GM12874 (cell line): ENCODE results near the gene UMOD.

Experiments
- TF ChIP-seq, protein P1 (sequence below): IDR thresholded peaks from 2 replicates; pipeline ENCODE4 v1.5.1; 2011; ENCODE audit warnings: low read depth, mild to moderate bottlenecking, control low read depth, low read length, moderate library complexity; ENCODE audit not compliant: insufficient read depth

UMOD gene

DNA sequence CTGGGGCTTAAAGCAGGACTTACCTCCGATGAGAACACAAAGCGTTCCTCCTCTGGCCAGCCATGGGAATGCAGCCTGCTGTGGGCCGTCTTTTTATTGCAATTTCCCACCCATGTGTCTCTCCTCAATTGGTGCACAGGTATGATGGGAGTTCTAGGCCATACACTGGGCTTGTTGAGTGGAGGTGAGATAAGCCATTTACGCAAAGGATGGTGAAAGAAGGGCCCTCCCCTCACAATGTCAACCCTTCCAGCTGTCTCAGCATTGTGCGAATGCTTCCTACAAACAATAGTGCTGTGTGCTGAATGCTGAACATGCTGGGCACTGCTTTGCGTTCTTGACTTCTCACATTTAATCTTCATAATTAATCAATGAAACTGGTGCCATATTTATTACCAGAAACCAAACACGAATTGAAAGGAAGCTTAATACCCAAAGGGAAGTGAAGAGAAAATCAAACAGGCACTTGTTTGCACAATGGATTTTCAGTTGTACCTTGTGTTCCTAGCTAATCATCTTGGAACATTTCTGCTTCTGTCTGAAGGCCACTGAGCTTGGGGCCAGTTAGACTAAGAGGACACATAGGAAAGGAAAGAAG lies 25.0 kb downstream of the UMOD start, which contains the start of gene GP2:
Gene GP2, minus strand, starts transcription at position 70 of the 598 bp plus-strand sequence. CDS start 1,082 bp downstream, outside the sequence.
- TF ChIP-seq, protein P1, sequence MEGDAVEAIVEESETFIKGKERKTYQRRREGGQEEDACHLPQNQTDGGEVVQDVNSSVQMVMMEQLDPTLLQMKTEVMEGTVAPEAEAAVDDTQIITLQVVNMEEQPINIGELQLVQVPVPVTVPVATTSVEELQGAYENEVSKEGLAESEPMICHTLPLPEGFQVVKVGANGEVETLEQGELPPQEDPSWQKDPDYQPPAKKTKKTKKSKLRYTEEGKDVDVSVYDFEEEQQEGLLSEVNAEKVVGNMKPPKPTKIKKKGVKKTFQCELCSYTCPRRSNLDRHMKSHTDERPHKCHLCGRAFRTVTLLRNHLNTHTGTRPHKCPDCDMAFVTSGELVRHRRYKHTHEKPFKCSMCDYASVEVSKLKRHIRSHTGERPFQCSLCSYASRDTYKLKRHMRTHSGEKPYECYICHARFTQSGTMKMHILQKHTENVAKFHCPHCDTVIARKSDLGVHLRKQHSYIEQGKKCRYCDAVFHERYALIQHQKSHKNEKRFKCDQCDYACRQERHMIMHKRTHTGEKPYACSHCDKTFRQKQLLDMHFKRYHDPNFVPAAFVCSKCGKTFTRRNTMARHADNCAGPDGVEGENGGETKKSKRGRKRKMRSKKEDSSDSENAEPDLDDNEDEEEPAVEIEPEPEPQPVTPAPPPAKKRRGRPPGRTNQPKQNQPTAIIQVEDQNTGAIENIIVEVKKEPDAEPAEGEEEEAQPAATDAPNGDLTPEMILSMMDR, result no peak

DNA sequence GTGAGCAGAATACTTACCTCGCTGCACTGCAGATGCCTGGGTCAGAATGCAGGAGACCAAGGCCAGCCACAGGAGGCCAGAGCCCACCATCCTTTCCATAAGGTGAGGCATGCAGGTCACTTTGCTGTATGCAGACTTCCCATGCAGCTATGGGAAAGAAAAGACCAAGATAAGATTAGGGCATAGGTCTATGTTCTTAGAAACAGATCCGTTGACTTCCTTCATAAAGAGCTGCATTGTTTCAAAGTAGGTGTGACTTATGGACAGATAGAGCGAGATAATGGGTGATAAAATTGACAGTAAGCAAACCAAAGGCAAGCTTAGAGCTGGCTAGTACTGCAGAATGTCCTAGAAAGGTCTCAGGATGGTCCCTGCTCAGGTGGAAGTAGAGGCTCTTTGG lies 26.2 kb downstream of the UMOD start:
- TF ChIP-seq, protein P1, result no peak

DNA sequence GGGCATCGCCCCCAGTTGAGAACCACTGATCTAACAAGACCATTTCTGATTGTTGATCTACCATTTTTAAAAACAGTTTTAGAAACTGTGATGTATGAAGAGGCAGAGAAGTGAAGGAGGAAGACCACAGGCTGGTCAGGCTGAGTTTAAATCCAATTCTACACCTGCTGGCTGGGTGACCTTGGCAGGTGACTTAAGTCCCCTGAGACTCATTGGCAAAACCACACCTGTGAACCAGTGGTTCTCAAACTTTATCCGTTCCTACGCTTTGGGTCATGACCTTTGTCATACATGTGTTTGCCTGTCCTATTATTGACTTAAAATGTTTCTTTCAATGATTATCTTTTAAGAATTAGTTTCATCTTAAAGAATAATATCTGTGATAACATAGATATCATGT lies 27.5 kb downstream of the UMOD start:
- TF ChIP-seq, protein P1, result no peak

DNA sequence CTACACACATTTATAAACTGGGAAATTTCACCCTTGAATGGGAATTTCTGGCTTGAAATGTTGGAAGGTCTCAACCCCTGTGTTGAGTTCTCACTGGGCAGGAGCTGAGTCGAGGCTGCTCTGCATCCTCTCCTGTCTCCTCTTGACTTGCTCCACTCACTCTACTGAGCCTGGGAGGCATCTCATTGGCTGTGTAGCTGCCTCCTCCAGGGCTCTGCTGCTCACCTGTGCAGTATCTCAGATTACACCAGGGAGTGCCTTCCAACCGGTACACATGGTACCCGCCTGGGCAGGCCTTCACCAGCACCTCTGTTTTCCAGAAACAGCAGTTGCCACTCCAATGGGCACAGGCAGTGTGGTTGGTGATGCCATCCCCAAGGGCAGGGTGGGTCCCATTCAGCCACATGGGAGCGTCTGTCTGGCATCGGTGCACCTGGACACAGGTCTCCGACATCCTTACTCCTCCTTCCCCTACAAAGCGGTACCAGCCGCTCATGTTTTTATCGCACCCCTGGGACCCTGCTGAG lies 28.9 kb downstream of the UMOD start:
- TF ChIP-seq, protein P1, result no peak

DNA sequence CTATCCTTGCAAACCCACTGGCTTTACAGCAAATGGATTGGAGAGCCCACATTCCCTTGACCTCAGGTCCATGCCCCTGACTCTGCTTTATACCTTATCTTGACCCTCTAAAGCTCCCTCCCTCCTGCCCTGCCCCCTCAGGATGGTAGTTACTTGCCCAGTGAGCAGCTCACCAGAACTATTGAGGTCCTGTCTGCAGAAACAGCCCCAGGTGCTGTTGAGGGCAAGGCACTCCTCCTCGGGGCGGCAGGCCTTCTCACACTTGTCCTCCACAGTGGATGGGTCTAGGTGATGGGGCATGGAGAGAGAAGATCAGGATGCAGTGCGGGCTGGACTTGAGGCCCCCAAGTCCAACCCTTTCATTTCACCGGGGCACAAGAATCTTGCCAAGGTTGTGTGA lies 29.8 kb downstream of the UMOD start:
- TF ChIP-seq, protein P1, result no peak

DNA sequence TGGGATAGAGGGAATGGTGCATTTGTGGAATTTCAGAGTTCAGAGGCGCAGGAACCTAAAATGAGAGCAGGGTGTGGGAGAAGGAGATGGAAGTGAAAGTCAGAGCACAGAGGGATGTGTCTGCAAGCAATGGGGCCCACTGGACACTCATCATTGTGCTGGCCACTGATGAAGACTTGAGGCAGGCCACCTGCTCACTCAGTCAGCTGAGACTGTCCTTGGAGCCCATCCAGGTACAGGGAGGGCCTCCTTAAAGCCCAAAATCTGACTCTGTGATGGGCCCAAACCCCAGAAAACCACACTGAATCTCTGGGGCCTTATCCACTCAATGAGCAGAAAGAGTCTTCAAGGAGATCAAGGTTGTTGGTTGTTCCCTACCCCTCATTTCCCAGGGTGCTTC lies 30.8 kb downstream of the UMOD start:
- TF ChIP-seq, protein P1, result no peak

DNA sequence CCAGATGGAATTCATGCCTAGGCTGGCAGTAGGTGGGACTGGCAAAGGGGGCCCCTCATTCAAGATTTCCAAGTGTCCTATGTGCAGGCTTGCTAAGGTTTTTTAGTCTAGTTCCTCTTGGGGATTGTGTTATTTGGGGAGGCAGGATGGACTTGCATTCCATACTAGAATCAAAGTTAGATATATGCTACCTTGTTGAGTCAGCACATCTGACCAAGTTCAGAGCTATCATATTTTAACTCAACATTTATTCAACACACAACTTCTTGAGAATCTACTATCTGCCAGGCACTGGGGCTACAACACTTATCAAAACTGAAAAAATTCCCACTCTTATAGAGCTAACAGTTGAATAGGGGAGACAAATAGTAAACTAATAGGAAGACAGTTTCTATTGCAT lies 31.9 kb downstream of the UMOD start:
- TF ChIP-seq, protein P1, result no peak
